Kidney epithelial cell (primary cell): ENCODE data around the gene MARCHF9. TPM values are rescaled to one million over a fixed set of nuclear protein-coding genes. Genes with fewer than 3 reads are reported as not detected.

Source experiments
- DNase-seq: peaks from one replicate; pipeline ENCODE4 v3.0.0-alpha.2; 2010; ENCODE audit warnings: low read depth
- H3K27me3 ChIP-seq: 2 replicates; pipeline ENCODE4 v1.6.0; 2011; ENCODE audit warnings: low read length; ENCODE audit not compliant: control insufficient read depth, insufficient read depth
- H3K36me3 ChIP-seq: 2 replicates; pipeline ENCODE4 v1.5.1; 2011; ENCODE audit warnings: low read length; ENCODE audit not compliant: control insufficient read depth, insufficient read depth
- H3K4me3 ChIP-seq: 2 replicates; pipeline ENCODE4 v1.5.1; 2011; ENCODE audit warnings: low read depth, mild to moderate bottlenecking, control low read depth, low read length
- CTCF ChIP-seq: IDR thresholded peaks from 2 replicates; pipeline ENCODE4 v1.5.1; 2011; ENCODE audit warnings: mild to moderate bottlenecking, moderate library complexity, low read length, control low read depth, inconsistent platforms; ENCODE audit not compliant: insufficient read depth, poor library complexity, severe bottlenecking
- total RNA-seq: library from RNA; depleted of rRNA; stranded (reverse); fragments of >200 nt; gene quantifications from 2 replicates; pipeline ENCODE4 v1.2.3, GENCODE V29; 2015

The MARCHF9 gene
- total RNA-seq, 1 donor from 2014 or later: 16.7 TPM

- no peak for DNase-seq
- Histone ChIP-seq H3K27me3 (no peaks in the 10 kb centered on the region), H3K36me3 (no peaks in the 10 kb centered on the region), H3K4me3 (no peak overlapping the region)
- peak; percentile 2 for TF ChIP-seq CTCF
Measured at GRCh38 chr12:57775563-57776246, 20.8 kb downstream of the MARCHF9 start.

- no peak overlapping the region for H3K4me3 ChIP-seq
- TF ChIP-seq CTCF: no peak
- no peak for DNase-seq
- no peaks in the 10 kb centered on the region for H3K27me3 ChIP-seq
- H3K36me3 ChIP-seq: no peaks in the 10 kb centered on the region
Measured at GRCh38 chr12:57776247-57776587, 21.3 kb downstream of the MARCHF9 start.

- H3K27me3 ChIP-seq: no peaks in the 10 kb centered on the region
- DNase-seq: no peak
- TF ChIP-seq CTCF: no peak
- H3K36me3 ChIP-seq: no peaks in the 10 kb centered on the region
- H3K4me3 ChIP-seq: no peak overlapping the region
Measured at GRCh38 chr12:57777367-57777766, 22.5 kb downstream of the MARCHF9 start.

GRCh38 chr12:57777911-57778310 is 23.0 kb downstream of the MARCHF9 start:
- no peak for TF ChIP-seq CTCF
- DNase-seq: no peak
- H3K27me3 ChIP-seq: no peaks in the 10 kb centered on the region
- H3K36me3 ChIP-seq: no peaks in the 10 kb centered on the region
- no peak overlapping the region for H3K4me3 ChIP-seq

- Histone ChIP-seq H3K4me3 (no peak overlapping the region), H3K36me3 (no peaks in the 10 kb centered on the region), H3K27me3 (no peaks in the 10 kb centered on the region)
- DNase-seq: no peak
- no peak for TF ChIP-seq CTCF
Measured at GRCh38 chr12:57779736-57780135, 24.8 kb downstream of the MARCHF9 start.

GRCh38 chr12:57780284-57780897 is 25.5 kb downstream of the MARCHF9 start:
- no peaks in the 10 kb centered on the region for H3K27me3 ChIP-seq
- DNase-seq: no peak
- no peak overlapping the region for H3K4me3 ChIP-seq
- TF ChIP-seq CTCF: no peak
- H3K36me3 ChIP-seq: no peaks in the 10 kb centered on the region
